Heart left ventricle (tissue), 13 donors: Measurements from ENCODE around the gene EXD3.

Experiments
- POLR2A ChIP-seq, 2 donors: fragments of 450-650 bp; IDR thresholded peaks; one replicate each; pipeline ENCODE4 v1.6.1; 2017; ENCODE audit warnings: antibody characterized with exemption in 2 of 2, mild to moderate bottlenecking in 2 of 2, moderate library complexity in 2 of 2
- TF ChIP-seq, protein P1 (sequence below), 12 donors: fragments of 200-600 bp; sonication (generic) in 4 of 12; IDR thresholded peaks; one replicate each; pipeline versions ENCODE4 v1.5.0 to v1.8.0; 2018 to 2022; ENCODE audit warnings: antibody characterized with exemption in 12 of 12, mild to moderate bottlenecking in 5 of 12
- donor health status: ischemic (EF 13 %, LVEDD 7.1; RV severe dilation, severe dysfunction).
- donor health status: DM: no; HTN: yes; CAD: no.
- donor health status: DM: no; HTN: no; CAD: no.
- donor health status: ischemic (EF 25% LVEDD 6.9; RV normal size, moderate dysfunction).
- donor health status: ischemic (EF 25% LVEDD 5.7; RV mildly dilated, moderate dysfunction).
- donor health status: ischemic (EF 35%, LVEDD 5.7; RV mildly dilated, moderate dysfunction).
- donor health status: nonischemic (EF 11% LVEDD 7.7; RV severe dilation, severe dysfunction).
- donor health status: DM: yes; HTN: yes; CAD: no.
- donor health status: PGD.
- donor health status: ischemic (EF 29% LVEDD 5.4; RV normal size, mild dysfunction).
- donor health status: nonischemic (EF 23%, LVEDD 6.1; RV moderate dilation, normal function).

DNA sequence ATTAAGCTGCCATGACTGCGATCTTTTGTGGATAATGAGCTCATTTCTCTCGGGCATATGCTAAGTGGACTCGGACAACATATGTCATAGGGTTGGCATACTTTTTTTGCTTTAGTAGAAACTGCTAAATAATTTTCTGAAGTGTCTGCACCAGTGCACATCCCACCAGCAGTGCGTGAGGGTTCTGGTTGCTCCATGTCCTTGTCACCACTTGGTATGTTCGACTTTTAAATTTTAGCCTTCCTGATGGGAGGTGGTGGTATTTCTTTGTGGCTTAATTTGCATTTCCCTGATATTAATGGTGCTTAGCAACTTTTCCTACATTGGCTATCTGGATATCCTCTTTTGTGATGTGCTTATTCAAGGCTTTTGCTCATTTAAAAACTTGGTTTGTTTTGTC, 63.1 kb downstream of the EXD3 start:
- TF ChIP-seq, protein P1, sequence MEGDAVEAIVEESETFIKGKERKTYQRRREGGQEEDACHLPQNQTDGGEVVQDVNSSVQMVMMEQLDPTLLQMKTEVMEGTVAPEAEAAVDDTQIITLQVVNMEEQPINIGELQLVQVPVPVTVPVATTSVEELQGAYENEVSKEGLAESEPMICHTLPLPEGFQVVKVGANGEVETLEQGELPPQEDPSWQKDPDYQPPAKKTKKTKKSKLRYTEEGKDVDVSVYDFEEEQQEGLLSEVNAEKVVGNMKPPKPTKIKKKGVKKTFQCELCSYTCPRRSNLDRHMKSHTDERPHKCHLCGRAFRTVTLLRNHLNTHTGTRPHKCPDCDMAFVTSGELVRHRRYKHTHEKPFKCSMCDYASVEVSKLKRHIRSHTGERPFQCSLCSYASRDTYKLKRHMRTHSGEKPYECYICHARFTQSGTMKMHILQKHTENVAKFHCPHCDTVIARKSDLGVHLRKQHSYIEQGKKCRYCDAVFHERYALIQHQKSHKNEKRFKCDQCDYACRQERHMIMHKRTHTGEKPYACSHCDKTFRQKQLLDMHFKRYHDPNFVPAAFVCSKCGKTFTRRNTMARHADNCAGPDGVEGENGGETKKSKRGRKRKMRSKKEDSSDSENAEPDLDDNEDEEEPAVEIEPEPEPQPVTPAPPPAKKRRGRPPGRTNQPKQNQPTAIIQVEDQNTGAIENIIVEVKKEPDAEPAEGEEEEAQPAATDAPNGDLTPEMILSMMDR (IDR thresholded peaks at IDR 0.05) = no peak
- TF ChIP-seq POLR2A (IDR thresholded peaks at IDR 0.05) = no peak
